22Rv1 (cell line): ENCODE data around the gene MSANTD1.

Experiments used
- H3K27ac ChIP-seq: fragments of 450-650 bp; 2 replicates; pipeline ENCODE4 v1.5.1; 2017
- ZFX ChIP-seq: fragments of 450-650 bp; IDR thresholded peaks from 2 replicates; pipeline ENCODE4 v1.6.1; 2017; ENCODE audit warnings: antibody characterized with exemption, borderline replicate concordance
- TF ChIP-seq, protein P1 (sequence below): fragments of 450-650 bp; IDR thresholded peaks from 2 replicates; pipeline ENCODE4 v1.5.1; 2017; ENCODE audit warnings: mild to moderate bottlenecking

MSANTD1 gene

DNA sequence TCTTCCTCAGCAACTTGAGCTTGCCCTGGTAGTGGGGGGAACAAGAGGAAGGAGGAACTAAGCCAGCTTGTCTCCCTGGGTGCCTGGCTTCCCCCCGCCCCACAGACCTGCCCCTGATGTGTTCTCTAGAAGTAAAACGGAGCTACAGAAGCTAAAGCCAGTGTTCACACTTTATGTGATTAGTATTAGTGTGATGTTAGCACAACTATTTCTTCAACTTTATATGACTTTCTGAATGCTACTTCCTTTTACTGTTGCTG, 54.5 kb downstream of the MSANTD1 start:
- no peak overlapping the region for H3K27ac ChIP-seq
- no peak for TF ChIP-seq ZFX
- TF ChIP-seq, protein P1, sequence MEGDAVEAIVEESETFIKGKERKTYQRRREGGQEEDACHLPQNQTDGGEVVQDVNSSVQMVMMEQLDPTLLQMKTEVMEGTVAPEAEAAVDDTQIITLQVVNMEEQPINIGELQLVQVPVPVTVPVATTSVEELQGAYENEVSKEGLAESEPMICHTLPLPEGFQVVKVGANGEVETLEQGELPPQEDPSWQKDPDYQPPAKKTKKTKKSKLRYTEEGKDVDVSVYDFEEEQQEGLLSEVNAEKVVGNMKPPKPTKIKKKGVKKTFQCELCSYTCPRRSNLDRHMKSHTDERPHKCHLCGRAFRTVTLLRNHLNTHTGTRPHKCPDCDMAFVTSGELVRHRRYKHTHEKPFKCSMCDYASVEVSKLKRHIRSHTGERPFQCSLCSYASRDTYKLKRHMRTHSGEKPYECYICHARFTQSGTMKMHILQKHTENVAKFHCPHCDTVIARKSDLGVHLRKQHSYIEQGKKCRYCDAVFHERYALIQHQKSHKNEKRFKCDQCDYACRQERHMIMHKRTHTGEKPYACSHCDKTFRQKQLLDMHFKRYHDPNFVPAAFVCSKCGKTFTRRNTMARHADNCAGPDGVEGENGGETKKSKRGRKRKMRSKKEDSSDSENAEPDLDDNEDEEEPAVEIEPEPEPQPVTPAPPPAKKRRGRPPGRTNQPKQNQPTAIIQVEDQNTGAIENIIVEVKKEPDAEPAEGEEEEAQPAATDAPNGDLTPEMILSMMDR: no peak

DNA sequence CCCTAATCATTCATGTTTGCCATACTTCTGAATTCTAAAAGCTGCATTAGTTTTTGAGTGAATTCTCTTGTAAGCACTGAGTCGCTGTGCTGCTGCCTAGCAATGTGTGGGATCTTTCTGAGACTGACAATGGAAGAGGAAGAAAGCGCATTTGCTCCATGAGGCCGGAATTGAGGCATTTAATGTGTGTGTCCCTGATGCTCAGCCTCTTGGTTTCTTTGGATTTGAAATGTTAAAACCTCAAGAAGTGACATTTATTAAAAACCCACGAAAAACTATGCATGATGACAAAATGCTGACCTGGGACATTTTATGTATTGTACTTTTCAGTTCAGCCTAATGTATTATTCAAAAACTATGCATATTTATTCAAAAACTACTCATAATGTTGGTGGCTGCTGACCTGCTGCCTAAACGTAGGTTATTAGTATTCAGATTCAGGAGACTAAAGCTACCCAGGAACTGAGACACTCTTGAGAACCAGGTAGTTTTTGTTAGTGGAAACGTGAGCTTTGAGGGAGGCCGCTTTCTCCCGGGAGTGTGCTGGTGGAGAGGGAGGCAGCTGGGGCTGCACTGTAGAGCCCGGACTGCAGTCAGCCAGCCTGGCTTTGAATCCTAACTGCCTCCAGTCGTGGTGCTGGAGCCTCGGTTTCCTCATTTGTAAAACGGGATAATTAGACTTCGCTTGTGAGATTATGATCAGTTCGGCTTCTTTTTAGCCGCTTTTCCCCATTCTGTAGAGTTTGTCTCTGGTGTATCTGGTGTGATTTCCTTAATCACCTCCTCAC, 55.2 kb downstream of the MSANTD1 start:
- TF ChIP-seq ZFX: no peak
- TF ChIP-seq, protein P1: no peak
- H3K27ac ChIP-seq: no peak overlapping the region; the same call in 1 of the 2 replicates

DNA sequence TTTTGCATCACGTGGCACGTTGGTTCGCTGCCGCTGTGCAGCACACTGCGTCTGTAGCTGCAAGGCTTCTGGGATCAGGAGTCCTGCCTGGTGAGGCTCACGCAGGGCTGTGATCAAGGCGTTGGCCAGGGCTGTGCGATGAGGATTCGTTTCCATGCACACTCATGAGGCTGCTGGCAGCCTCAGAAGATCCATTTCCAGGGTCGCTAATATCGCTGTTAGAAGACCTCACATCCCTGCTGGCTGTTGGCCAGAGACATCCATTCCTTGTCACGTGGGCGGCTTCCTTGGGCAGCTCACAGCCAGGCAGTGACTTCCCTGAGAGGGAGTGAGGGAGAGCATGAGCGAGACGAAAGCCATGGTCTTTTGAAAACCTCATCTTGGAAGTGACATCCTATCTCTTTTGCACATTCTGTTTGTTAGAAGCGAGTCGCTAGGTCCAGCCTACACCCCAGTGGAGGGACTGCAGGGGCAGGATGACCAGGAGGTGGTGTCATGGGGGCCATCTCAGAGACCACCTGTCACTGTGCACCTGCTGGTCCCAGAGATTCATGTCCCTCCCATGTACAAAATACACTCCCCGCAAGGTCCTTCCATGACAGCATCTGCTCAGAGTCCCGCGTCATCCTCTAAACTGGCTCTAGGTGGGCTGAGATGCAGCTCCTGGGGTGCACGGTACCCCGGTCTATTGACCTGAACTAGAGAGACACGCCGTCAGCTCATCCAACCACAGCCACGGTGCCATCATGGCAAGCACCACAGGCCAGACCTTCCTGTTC, 56.1 kb downstream of the MSANTD1 start:
- TF ChIP-seq ZFX: no peak
- TF ChIP-seq, protein P1: no peak
- H3K27ac ChIP-seq: no peak overlapping the region

DNA sequence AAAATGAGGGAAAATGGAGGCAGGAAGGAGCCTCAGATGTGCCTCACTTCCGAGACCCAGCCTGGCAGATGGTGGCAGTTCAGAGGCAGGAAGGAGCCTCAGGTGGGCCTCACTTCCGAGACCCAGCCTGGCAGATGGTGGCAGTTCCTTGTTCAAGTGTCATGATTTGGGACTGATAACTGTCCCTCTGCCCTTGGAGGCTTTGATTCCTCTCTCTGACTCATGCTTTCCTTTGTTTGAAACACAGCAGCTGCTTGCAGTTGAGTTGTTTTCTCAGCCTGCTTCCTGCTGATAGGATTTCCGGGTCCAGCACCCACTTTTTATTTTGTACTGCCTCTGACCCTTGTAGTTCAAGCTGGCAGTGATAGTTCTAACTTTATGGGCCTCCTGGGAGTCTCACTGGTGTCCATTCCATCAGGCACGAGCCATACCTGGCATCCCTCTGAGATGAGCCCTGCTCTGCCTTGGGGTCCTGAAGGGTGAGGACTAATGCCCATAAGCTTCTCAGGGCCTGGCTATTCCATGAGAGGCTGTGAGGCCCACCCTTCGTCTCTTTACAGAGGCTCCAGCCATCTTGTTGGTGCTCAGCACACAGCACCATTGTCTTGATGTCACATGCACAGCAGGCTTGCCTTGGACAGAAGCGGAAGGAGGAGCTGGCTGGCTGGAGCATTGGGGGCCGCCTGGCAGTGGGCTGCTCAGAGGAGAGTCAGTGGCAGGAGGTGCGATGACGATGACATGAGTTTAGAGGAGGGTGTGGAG, 56.8 kb downstream of the MSANTD1 start:
- TF ChIP-seq, protein P1: no peak
- no peak for TF ChIP-seq ZFX
- no peak overlapping the region for H3K27ac ChIP-seq
